ENCODE data around the gene RAVER1.

DNA sequence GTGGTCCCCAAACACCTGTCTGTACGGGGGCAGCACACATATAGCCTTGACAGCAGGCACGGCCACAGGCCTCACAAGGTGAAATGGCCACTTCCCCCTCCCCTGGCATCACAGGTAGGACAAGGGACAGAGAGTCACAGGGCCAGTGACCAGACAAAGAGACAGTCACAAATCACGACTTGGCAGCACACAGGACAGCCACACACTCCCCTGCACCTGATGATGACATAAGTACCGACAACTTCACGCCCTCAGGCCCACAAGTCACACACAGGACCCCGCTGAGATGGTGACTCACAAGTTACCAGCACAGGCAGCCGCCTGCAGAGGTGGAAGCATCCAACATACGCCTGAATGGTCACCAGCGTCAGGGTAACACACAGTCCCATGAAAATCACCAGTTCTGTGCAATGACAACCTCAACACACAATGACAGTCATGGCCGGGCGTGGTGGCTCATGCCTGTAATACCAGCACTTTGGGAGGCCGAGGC lies 30.5 kb upstream of the RAVER1 start:
- TF ChIP-seq, protein P1, sequence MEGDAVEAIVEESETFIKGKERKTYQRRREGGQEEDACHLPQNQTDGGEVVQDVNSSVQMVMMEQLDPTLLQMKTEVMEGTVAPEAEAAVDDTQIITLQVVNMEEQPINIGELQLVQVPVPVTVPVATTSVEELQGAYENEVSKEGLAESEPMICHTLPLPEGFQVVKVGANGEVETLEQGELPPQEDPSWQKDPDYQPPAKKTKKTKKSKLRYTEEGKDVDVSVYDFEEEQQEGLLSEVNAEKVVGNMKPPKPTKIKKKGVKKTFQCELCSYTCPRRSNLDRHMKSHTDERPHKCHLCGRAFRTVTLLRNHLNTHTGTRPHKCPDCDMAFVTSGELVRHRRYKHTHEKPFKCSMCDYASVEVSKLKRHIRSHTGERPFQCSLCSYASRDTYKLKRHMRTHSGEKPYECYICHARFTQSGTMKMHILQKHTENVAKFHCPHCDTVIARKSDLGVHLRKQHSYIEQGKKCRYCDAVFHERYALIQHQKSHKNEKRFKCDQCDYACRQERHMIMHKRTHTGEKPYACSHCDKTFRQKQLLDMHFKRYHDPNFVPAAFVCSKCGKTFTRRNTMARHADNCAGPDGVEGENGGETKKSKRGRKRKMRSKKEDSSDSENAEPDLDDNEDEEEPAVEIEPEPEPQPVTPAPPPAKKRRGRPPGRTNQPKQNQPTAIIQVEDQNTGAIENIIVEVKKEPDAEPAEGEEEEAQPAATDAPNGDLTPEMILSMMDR (conservative IDR thresholded peaks at IDR 0.05; ENCODE audit: low read depth, low read length), result no peak
- no peak for TF ChIP-seq EZH2 (IDR thresholded peaks at IDR 0.05; ENCODE audit: borderline replicate concordance, low read depth, low read length, poor library complexity, severe bottlenecking)

Measured in A673 (cell line).